NCI-H226 (cell line): ENCODE data around the gene PTPRF.
"Not testable (repeated sequence)": the region's sequence is repeated elsewhere in the genome, so short reads cannot be mapped to it uniquely, and the experiment has no call there.

Source experiments
- DNase-seq: peaks from one replicate; pipeline ENCODE4 v3.0.0-alpha.2; 2015

Gene PTPRF

DNA sequence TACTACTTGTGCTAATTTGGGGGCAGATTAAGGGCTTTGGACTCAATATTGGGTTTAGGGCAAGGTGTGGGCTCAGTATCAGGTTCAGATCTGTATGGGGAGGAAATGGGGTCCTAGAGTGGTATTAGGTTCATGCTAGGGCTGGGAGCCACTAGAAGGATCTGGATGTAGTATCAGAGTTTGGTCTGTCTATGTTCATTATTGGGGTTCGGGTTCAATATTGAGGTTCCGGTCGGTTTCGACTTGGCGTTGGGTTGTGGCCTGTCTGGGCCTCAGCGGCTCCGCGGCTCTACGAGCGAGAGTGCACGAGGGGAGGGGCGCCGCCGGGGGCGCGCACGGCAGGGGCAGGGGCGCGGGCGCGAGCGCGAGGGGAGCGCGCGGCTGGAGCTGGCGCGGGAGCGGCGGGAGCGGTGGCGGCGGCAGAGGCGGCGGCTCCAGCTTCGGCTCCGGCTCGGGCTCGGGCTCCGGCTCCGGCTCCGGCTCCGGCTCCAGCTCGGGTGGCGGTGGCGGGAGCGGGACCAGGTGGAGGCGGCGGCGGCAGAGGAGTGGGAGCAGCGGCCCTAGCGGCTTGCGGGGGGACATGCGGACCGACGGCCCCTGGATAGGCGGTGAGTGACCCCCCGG lies at the start of gene PTPRF:
PTPRF (plus strand) TSS at position 401 of the 624 bp plus-strand sequence. CDS start 14,193 bp downstream, outside the sequence.
- DNase-seq: peak; percentile 63

DNA sequence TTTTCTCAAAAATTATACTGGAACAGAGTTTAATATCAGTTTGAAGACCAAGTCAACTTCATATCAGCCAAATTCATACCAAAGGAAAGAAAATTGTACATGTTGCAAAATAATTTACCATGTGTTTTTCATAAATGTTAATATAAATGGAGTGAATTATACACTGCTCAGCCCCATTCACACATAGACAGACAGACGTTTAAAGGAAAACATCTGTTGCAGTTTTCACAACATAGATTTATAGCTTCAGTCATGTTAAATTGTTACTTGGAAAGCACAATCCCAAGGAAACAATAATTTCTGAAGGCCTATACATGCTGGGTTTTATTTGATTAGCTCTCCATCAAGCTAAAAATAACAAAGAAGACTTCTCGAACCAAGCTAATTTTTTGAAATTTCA lies 49.2 kb upstream of the PTPRF start:
- no peak for DNase-seq

DNA sequence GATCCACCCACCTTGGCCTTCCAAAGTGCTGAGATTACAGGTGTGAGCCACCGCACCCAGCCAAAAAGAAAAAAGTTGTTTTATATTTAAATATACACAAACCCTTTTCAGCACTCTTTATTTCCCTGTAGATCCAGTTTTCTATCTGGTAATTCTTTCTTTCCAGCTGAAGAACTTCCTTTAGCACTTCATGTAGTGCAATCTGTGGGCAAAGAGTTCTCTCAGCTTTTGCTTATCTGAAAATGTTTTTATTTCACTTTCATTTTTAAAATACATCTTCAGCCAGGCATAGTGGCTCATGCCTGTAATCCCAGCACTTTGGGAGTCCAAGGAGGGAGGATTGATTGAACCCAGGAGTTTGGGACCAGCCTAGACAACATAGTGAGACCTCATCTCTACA lies 48.5 kb upstream of the PTPRF start:
- DNase-seq: no peak

GRCh38 chr1:43484367-43484766 lies 46.3 kb upstream of the PTPRF start:
- DNase-seq: no peak

- no peak for DNase-seq
These were observed 42.5 kb upstream of the PTPRF start for GRCh38 chr1:43488165-43488564.

- no peak for DNase-seq
These were observed 39.6 kb upstream of the PTPRF start for GRCh38 chr1:43491061-43491460.

DNA sequence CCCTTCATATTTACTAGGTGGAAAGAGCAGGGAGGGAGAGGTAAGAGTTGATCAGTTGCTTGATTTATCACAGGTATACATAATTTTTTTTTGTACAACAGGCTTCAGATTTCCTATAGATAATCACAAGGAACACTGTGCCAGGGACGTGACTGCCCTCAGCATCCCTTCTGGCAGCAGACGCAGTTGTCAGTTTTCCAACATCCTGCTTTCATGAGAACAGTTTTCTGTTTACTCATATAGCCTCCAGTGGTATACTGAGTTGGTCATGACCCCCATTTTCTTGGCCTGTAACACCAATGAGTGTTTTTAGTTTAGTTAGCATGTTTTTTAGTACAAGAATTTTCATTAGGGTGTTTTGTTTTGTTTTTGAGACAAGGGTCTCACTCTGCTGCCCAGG lies 37.9 kb upstream of the PTPRF start:
- DNase-seq: no peak

DNA sequence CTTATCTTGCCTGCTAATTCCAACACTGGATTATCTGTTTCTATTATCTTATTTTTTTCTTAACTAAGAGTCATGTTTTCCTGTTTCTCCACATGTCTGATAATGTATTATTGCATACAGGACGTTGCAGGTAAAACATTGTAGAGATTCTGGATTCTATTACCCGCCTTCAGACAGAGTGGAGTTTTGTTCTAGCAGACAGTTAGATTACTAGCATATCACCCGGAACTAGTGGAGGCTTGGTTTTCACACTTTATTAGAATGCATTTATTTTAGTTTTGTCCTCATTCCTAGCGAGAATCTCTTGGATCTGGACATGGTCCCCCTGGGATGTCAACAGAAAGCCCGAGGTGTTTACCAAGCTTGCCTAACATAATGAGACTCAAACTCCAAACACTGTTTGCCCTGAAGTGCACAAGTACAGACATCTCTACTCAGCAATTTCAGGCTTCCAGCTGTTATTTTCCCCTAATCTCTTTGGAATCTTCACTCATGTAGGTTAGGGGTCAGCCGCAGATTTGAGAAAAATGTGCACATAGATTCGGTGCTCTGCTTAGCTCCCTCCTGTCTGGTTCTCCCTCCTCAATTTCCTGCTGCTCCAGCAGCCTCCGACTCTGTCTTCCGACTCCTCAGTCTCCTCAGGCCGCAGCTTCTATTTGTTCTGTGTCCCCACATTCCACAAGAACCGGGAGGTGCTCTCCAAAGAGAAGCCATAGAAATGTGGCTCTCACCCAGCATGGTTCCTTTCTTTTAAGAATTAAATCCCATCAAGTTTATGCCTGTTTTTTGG lies 36.8 kb upstream of the PTPRF start:
- DNase-seq: no peak

DNA sequence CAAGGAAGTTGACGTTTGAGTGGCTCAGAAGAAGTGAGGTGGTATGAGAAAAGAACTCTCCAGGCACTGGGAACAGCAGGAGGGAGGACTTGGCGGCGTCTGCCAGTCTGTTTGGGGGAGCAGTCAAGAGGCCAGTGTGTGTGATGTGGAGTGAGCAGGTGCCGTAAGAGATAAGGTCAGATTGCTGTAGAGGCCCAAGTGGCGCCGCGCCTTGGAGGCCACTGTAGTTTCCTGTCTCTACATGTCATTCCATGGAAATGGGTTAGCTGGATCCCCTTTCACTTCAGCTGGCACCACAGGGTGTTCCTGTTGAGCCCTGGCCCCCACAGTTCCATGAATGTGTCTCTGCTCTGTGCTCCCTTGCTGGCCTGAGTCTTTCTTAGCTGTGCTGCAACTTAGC lies 35.5 kb upstream of the PTPRF start:
- DNase-seq: no peak

DNA sequence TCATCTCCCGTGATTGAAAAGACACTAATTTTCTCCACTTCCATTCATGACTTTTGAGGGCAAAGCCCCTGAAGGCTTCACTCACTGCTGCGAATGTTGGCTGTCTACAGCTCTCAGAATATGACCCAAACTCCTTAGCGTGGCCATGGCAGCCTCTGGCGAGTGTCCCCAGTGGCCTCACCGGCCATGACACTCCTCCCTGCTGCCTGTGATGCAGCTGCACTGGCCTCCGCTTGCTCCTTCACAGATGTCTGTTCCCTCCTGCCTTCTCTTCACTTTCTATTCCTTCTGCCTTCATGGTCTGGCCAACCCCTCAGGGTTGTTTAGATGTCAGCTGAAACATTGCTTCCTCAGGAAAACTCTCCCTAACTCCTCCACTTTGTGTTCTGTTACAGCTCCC lies 30.8 kb upstream of the PTPRF start:
- no peak for DNase-seq

- not testable (repeated sequence) for DNase-seq
These were observed 28.9 kb upstream of the PTPRF start for GRCh38 chr1:43501806-43502205.

GRCh38 chr1:43503534-43503933 lies 27.1 kb upstream of the PTPRF start:
- DNase-seq: no peak

GRCh38 chr1:43505077-43505780 lies 25.5 kb upstream of the PTPRF start:
- DNase-seq: no peak

- DNase-seq: peak; percentile 43
These were observed 24.4 kb upstream of the PTPRF start for GRCh38 chr1:43506233-43506632.

GRCh38 chr1:43507296-43508295 lies 23.1 kb upstream of the PTPRF start:
- no peak for DNase-seq

- no peak for DNase-seq
These were observed 21.5 kb upstream of the PTPRF start for GRCh38 chr1:43509007-43509739.

GRCh38 chr1:43509740-43510375 lies 20.8 kb upstream of the PTPRF start:
- no peak for DNase-seq

DNA sequence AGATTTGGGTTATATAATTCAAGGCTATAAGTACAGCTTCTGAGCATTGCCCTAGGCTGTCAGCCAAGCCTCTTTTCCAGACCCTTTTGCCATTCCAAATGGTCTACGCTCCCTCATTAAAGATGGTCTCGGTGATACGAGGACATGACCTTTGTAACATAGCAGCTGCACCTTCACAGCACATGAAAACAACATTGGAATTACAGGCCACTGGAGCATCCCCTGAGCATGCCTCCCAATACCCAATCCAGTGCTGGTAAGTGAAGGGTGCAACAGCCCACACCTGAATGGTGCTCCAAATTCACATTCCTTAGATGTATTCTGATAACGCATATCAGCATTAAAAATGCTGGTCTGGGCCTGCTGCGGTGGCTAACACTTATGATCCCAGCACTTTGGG lies 20.1 kb upstream of the PTPRF start:
- no peak for DNase-seq

DNA sequence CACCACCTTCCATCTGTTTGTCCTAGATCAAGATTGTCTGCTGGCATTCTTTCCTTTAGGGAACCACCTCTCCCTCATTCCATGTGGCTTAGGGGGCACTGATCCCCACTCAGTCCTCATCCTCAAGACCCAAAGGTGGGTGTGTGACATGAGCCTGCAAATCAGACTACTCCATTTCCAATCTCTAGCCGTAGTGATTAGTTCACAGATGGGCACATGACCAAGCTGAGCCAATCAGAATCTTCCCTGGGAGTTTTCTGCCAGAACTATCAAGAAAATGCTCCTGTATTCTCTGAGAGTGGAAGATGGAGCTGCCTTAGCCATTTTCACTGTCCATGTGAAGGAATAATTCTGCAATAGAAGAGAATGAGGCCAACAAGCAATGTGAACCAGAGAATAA lies 19.3 kb upstream of the PTPRF start:
- DNase-seq: no peak

GRCh38 chr1:43512133-43512532 lies 18.6 kb upstream of the PTPRF start:
- DNase-seq: no peak

- no peak for DNase-seq
These were observed 18.0 kb upstream of the PTPRF start for GRCh38 chr1:43512681-43513080.
